Pulmonary artery endothelial cell (primary cell): Measurements from ENCODE around the gene TYMP. TPM values are rescaled to one million over a fixed set of nuclear protein-coding genes. Genes with fewer than 3 reads are reported as not detected.

Source experiments
- DNase-seq: peaks from one replicate; pipeline ENCODE4 v3.0.0-alpha.2; 2011; ENCODE audit warnings: low read depth, low spot score
- total RNA-seq: library from RNA; depleted of rRNA; stranded (reverse); fragments of >200 nt; gene quantifications from 2 replicates; pipeline ENCODE4 v1.2.3, GENCODE V29; 2014

TYMP gene
- total RNA-seq, 1 donor from 2014 or later: 11.3 TPM

GRCh38 chr22:50563413-50564160, 33.8 kb upstream of the TYMP start:
- no peak for DNase-seq

GRCh38 chr22:50562523-50563412, 33.0 kb upstream of the TYMP start, which contains the start of gene SYCE3:
TSS of gene SYCE3 (minus strand) at chr22:50562919. CDS start at chr22:50556405, 6,514 bp downstream.
- peak; percentile 17 for DNase-seq

- no peak for DNase-seq
Measured at GRCh38 chr22:50561401-50562358, 31.9 kb upstream of the TYMP start.

- no peak for DNase-seq
Measured at GRCh38 chr22:50560034-50560433, 30.2 kb upstream of the TYMP start.

GRCh38 chr22:50556703-50557102, 26.9 kb upstream of the TYMP start:
- no peak for DNase-seq

GRCh38 chr22:50553310-50553709, 23.5 kb upstream of the TYMP start:
- no peak for DNase-seq

- DNase-seq: no peak
Measured at GRCh38 chr22:50551160-50551752, 21.4 kb upstream of the TYMP start.

- no peak for DNase-seq
Measured at GRCh38 chr22:50550395-50550794, 20.6 kb upstream of the TYMP start.

GRCh38 chr22:50548921-50549790, 19.3 kb upstream of the TYMP start:
- DNase-seq: no peak

- DNase-seq: no peak
Measured at GRCh38 chr22:50548040-50548920, 18.5 kb upstream of the TYMP start.

GRCh38 chr22:50547263-50547985, 17.6 kb upstream of the TYMP start:
- DNase-seq: no peak

GRCh38 chr22:50546326-50547262, 16.8 kb upstream of the TYMP start:
- DNase-seq: no peak

GRCh38 chr22:50545522-50546325, 15.9 kb upstream of the TYMP start, which contains the start of gene KLHDC7B:
TSS of gene KLHDC7B (plus strand) at chr22:50545899. CDS start at chr22:50546244, 345 bp downstream.
- DNase-seq: no peak

- DNase-seq: no peak
Measured at GRCh38 chr22:50544746-50545253, 15.0 kb upstream of the TYMP start.

- no peak for DNase-seq
Measured at GRCh38 chr22:50544078-50544745, 14.4 kb upstream of the TYMP start.
